Measurements from ENCODE around the gene NSUN2. TPM values are rescaled to one million over a fixed set of nuclear protein-coding genes. Genes with fewer than 3 reads are reported as not detected.

NSUN2 gene
- total and polyA plus RNA-seq, 10 donors = 42.4 to 77.8 (median 56.9) TPM

DNA sequence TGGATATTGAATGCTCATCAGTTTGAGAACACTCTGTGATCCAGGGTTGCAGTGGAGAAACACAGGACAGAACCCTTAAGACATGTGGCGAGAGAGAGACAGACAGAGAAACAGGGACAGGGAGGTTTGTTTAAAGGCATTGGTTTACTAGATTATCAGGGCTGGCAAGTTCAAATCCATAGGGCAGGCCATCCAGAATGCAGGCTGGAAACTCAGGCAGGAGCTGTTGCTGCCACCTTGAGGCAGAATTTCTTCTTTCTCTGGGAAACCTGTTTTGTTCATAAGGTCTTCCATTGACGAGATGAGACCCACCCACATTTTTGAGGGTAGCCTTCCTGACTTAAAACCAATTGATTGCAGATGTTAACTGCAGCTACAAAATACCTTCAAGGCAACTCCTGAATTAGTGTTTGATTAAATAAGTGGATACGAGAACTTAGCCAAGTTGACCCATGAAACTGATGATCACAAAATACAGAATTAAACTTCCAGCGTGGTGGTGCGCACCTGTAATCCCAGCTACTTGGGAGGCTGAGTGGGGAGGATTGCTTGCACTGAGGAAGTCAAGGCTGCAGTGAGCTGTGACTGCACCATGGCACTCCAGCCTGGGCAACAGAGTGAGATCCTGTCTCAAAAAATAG, 55.9 kb downstream of the NSUN2 start:
- no peak for DNase-seq
- WGBS, 5 donors = 56 to 75% (median 73%) methylated on average over 5 of the region's 5 CpGs
- intact Hi-C loops (cut with DNase I; ENCODE audit: low total_unique reads) = loop anchor here (10.0 kb wide), 1 partner anchor 1072 kb away; no protein-coding TSS in a partner anchor
- TF ChIP-seq, protein P1, sequence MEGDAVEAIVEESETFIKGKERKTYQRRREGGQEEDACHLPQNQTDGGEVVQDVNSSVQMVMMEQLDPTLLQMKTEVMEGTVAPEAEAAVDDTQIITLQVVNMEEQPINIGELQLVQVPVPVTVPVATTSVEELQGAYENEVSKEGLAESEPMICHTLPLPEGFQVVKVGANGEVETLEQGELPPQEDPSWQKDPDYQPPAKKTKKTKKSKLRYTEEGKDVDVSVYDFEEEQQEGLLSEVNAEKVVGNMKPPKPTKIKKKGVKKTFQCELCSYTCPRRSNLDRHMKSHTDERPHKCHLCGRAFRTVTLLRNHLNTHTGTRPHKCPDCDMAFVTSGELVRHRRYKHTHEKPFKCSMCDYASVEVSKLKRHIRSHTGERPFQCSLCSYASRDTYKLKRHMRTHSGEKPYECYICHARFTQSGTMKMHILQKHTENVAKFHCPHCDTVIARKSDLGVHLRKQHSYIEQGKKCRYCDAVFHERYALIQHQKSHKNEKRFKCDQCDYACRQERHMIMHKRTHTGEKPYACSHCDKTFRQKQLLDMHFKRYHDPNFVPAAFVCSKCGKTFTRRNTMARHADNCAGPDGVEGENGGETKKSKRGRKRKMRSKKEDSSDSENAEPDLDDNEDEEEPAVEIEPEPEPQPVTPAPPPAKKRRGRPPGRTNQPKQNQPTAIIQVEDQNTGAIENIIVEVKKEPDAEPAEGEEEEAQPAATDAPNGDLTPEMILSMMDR (IDR thresholded peaks at IDR 0.05 in 8 of 11, conservative IDR thresholded peaks at IDR 0.05 in 3 of 11) = peak in 5 of 11 experiments; percentile 4 to 25 (median 18)
- no peak for TF ChIP-seq POLR2A (IDR thresholded peaks at IDR 0.05)
- H3K4me1 ChIP-seq = no peaks in the 10 kb centered on the region
- H3K4me3 ChIP-seq = no peak overlapping the region
- H3K27ac ChIP-seq = no peak overlapping the region
- H3K36me3 ChIP-seq = no peaks in the 10 kb centered on the region
- no peaks in the 10 kb centered on the region for H3K9me3 ChIP-seq
- H3K27me3 ChIP-seq (replicated peaks in 1 of 7) = peaks cover 0 to 68% (median 7%) of the 10 kb centered on the region in 7 donors

DNA sequence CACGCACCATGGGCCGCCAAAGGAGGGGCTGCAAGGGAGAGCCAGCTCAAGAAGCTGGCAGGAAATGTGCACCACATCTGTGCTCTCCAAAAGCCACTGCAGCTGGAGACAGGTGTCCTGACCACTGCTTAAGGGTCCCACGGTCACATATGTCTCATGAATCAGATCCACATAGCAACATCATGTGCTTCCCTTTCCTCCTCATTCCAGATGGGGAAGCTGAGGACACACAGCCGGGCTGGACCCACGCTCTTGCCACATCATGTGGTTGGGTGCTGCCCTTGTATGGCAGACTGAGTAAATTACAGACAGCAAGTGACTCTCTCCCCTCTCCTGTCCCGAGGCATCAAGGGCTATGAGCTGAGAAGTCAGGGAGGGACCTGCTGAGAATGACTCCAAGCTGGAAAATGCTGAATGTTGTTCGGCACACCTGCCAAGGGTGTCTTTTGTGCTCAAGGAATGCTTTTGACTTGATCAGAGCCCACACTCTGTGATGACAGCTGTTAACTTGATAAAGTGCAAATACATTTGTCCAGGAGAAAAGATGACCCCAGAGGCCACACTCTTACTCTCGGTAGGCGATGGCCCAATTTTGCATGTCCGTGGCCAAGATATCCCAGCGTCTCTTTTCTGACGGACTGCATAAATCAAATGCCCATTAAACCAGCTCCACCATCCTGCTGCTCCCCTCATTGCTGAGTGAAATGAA, 58.2 kb downstream of the NSUN2 start:
- Histone ChIP-seq H3K4me3 (no peak overlapping the region), H3K9me3 (no peaks in the 10 kb centered on the region), H3K4me1 (no peaks in the 10 kb centered on the region), H3K27me3 (replicated peaks in 1 of 7) (peaks cover 0 to 64% (median 0%) of the 10 kb centered on the region in 7 donors), H3K36me3 (no peaks in the 10 kb centered on the region), H3K27ac (no peak overlapping the region)
- TF ChIP-seq POLR2A (IDR thresholded peaks at IDR 0.05) = no peak
- no peak for TF ChIP-seq POLR2AphosphoS5 (IDR thresholded peaks at IDR 0.05)
- TF ChIP-seq, protein P1 (IDR thresholded peaks at IDR 0.05 in 8 of 11, conservative IDR thresholded peaks at IDR 0.05 in 3 of 11) = no peak
- intact Hi-C loops (cut with DNase I; ENCODE audit: low total_unique reads) = loop anchor here (10.0 kb wide), 1 partner anchor 1070 kb away; no protein-coding TSS in a partner anchor
- DNase-seq = no peak
- WGBS, 5 donors = 48 to 60% (median 54%) methylated on average over 9 to 12 of the region's 12 CpGs

DNA sequence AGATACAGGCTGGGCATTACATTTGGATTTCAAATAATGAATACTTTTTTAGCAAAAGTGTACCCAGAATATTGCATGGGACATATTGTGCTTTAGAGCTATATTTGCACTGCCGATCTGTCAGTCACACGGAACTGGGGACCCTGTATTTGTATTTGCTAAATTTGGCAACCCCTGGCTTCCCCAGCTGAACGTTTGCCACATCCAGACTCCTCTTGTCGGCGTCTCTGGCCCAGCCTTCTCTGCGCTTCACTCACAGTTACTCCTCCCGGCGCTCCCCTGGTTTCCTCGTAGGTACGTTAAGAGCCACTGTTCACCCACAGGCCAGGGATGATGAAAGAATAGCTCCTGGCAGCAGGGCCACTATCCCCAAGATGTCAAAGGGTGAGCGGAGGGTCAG, 58.7 kb downstream of the NSUN2 start:
- 65 to 77% (median 75%) methylated on average over 10 to 11 of the region's 11 CpGs for WGBS, 5 donors
- no peaks in the 10 kb centered on the region for H3K36me3 ChIP-seq
- no peak for DNase-seq
- intact Hi-C loops (cut with DNase I; ENCODE audit: low total_unique reads) = loop anchor here (10.0 kb wide), 1 partner anchor 1069 kb away; no protein-coding TSS in a partner anchor
- no peak overlapping the region for H3K4me3 ChIP-seq
- no peaks in the 10 kb centered on the region for H3K9me3 ChIP-seq
- H3K4me1 ChIP-seq = no peaks in the 10 kb centered on the region
- H3K27ac ChIP-seq = no peak overlapping the region
- H3K27me3 ChIP-seq (replicated peaks in 1 of 7) = peaks cover 0 to 58% (median 0%) of the 10 kb centered on the region in 7 donors
- TF ChIP-seq POLR2AphosphoS5 (IDR thresholded peaks at IDR 0.05) (no peak), POLR2A (IDR thresholded peaks at IDR 0.05) (no peak)
- TF ChIP-seq, protein P1 (IDR thresholded peaks at IDR 0.05 in 8 of 11, conservative IDR thresholded peaks at IDR 0.05 in 3 of 11) = no peak

DNA sequence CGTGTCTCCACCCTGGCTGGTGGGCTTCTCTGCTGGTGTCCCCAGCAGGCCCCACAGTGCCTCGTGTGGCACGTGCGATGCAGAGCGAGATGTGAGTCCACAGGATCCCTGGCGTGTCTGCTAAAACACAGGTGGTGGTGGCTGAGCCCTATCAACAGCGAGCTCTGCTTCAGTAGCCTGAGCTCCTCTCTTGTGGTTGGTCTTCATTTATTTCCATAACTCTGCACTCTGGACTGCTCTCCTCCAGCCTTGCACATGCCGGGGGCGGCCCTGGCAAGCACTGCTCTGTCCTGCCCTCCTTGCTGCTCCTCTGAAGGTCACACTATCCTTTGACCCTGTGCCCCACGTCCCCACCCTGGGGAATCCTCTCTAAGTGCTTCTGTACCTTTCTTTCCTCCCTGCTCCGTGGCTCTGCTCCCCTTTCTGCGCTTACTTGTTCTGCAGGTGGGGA, 59.2 kb downstream of the NSUN2 start:
- Histone ChIP-seq H3K4me3 (no peak overlapping the region), H3K36me3 (no peaks in the 10 kb centered on the region), H3K27ac (no peak overlapping the region), H3K4me1 (no peaks in the 10 kb centered on the region), H3K27me3 (replicated peaks in 1 of 7) (peaks cover 0 to 57% (median 0%) of the 10 kb centered on the region in 7 donors), H3K9me3 (no peaks in the 10 kb centered on the region)
- WGBS, 5 donors = 61 to 66% (median 63%) methylated on average over 12 of the region's 12 CpGs
- TF ChIP-seq, protein P1 (IDR thresholded peaks at IDR 0.05 in 8 of 11, conservative IDR thresholded peaks at IDR 0.05 in 3 of 11) = no peak
- TF ChIP-seq POLR2A (IDR thresholded peaks at IDR 0.05) = no peak
- no peak for TF ChIP-seq POLR2AphosphoS5 (IDR thresholded peaks at IDR 0.05)
- intact Hi-C loops (cut with DNase I; ENCODE audit: low total_unique reads) = loop anchor here (10.0 kb wide), 1 partner anchor 1069 kb away; no protein-coding TSS in a partner anchor
- DNase-seq = no peak
